PC-9 (cell line): Measurements from ENCODE around the gene CRAMP1. TPM values are rescaled to one million over a fixed set of nuclear protein-coding genes. Genes with fewer than 3 reads are reported as not detected.

Experiments used
- BruUV-seq: library from RNA; stranded (reverse); fragments of 400-500 nt; replicated peaks from 2 replicates; lab custom pipeline; 2021; lab: Mats Ljungman, UMichigan
- CTCF ChIA-PET: fragments of 300-600 bp; sonication (Branson Sonifier 250); formaldehyde crosslinking; loops from one replicate; lab custom pipeline; 2022; ENCODE audit warnings: antibody characterized with exemption; lab: Charles Lee
- POLR2A ChIA-PET: fragments of 300-600 bp; sonication (Branson Sonifier 250); formaldehyde crosslinking; loops from one replicate; lab custom pipeline; 2022; ENCODE audit warnings: antibody characterized with exemption; ENCODE audit not compliant: unreplicated experiment; lab: Charles Lee
- DNase-seq, 2 experiments: peaks; one replicate each; pipeline versions ENCODE4 v3.0.0 to v3.0.0-alpha.2; 2015 to 2022; ENCODE audit warnings: mixed read lengths in 1 of 2
- H2AFZ ChIP-seq: fragments of 200-600 bp; sonication (generic); 2 replicates; pipeline ENCODE4 v1.8.1; 2017; ENCODE audit warnings: antibody characterized with exemption
- H3F3A ChIP-seq: fragments of 200-600 bp; sonication (generic); 2 replicates; pipeline ENCODE4 v1.8.1; 2017; ENCODE audit warnings: antibody characterized with exemption, mild to moderate bottlenecking, low read depth; ENCODE audit not compliant: insufficient read depth
- H3K27ac ChIP-seq: fragments of 200-600 bp; sonication (generic); 2 replicates; pipeline ENCODE4 v1.6.1; 2016; ENCODE audit warnings: mixed run types
- H3K27me3 ChIP-seq: fragments of 200-600 bp; sonication (generic); 2 replicates; pipeline ENCODE4 v1.6.1; 2016; ENCODE audit warnings: low read depth, mixed run types; ENCODE audit not compliant: insufficient read depth
- H3K36me3 ChIP-seq: fragments of 200-600 bp; sonication (generic); 2 replicates; pipeline ENCODE4 v1.6.1; 2016; ENCODE audit warnings: low read depth, mixed run types
- H3K4me1 ChIP-seq: fragments of 200-600 bp; sonication (generic); replicated peaks from 2 replicates; pipeline ENCODE4 v1.6.1; 2016; ENCODE audit warnings: mixed run types; ENCODE audit not compliant: insufficient read depth
- H3K4me2 ChIP-seq: fragments of 200-600 bp; sonication (generic); 2 replicates; pipeline ENCODE4 v1.6.1; 2017; ENCODE audit warnings: mixed run types
- H3K4me3 ChIP-seq: fragments of 200-600 bp; sonication (generic); 2 replicates; pipeline ENCODE4 v1.6.1; 2016; ENCODE audit warnings: mixed run types
- H3K79me2 ChIP-seq: fragments of 200-600 bp; sonication (generic); 2 replicates; pipeline ENCODE4 v1.6.1; 2017; ENCODE audit warnings: low read depth, mixed run types
- H3K9me2 ChIP-seq: fragments of 200-600 bp; sonication (generic); 2 replicates; pipeline ENCODE4 v1.8.1; 2017; ENCODE audit warnings: mild to moderate bottlenecking; ENCODE audit not compliant: insufficient read depth
- H3K9me3 ChIP-seq: fragments of 200-600 bp; sonication (generic); 2 replicates; pipeline ENCODE4 v1.8.1; 2016; ENCODE audit warnings: low read depth; ENCODE audit not compliant: insufficient read depth
- H4K20me1 ChIP-seq: fragments of 200-600 bp; sonication (generic); 2 replicates; pipeline ENCODE4 v1.8.1; 2017; ENCODE audit not compliant: insufficient read depth
- CTCF ChIP-seq: fragments of 200-600 bp; sonication (generic); conservative IDR thresholded peaks from 2 replicates; pipeline ENCODE4 v1.6.1; 2017; ENCODE audit warnings: mixed run types, antibody characterized with exemption, mild to moderate bottlenecking, moderate library complexity
- EZH2 ChIP-seq: fragments of 200-600 bp; sonication (generic); IDR thresholded peaks from 2 replicates; pipeline ENCODE4 v1.8.0; 2017; ENCODE audit warnings: antibody characterized with exemption, low read depth
- intact Hi-C: fragments of 100-400 bp; cut with micrococcal nuclease; formaldehyde crosslinking; loops from one replicate; pipeline ENCODE4 v1.10.0; 2022; ENCODE audit not compliant: unreplicated experiment
- total RNA-seq: library from RNA; stranded (reverse); gene quantifications from 2 replicates; pipeline ENCODE4 v1.2.3, GENCODE V29; 2021

Gene CRAMP1
- total RNA-seq, 1 experiment from 2014 or later = 22.7 TPM

GRCh38 chr16:1601031-1601430 is 11.1 kb upstream of the CRAMP1 start:
- POLR2A ChIA-PET = no interaction called here
- no peak for DNase-seq
- intact Hi-C loops = no loop called here
- BruUV-seq = no TSS peak
- Histone ChIP-seq H3F3A (no peaks in the 10 kb centered on the region), H3K9me2 (no peaks in the 10 kb centered on the region), H3K9me3 (no peaks in the 10 kb centered on the region), H3K79me2 (no peaks in the 10 kb centered on the region), H3K36me3 (no peaks in the 10 kb centered on the region), H3K27me3 (no peaks in the 10 kb centered on the region), H3K4me3 (no peak overlapping the region), H3K27ac (no peak overlapping the region), H2AFZ (no peak overlapping the region), H3K4me1 (no peaks in the 10 kb centered on the region), H4K20me1 (no peaks in the 10 kb centered on the region), H3K4me2 (no peak overlapping the region)
- CTCF ChIA-PET = no interaction called here
- no peak for TF ChIP-seq EZH2
- TF ChIP-seq CTCF = no peak

- ChIA-PET POLR2A (no interaction called here), CTCF (no interaction called here)
- BruUV-seq = no TSS peak
- no peaks in the 10 kb centered on the region for H3K9me3 ChIP-seq
- H3K4me1 ChIP-seq = no peaks in the 10 kb centered on the region
- no peaks in the 10 kb centered on the region for H3F3A ChIP-seq
- H3K79me2 ChIP-seq = no peaks in the 10 kb centered on the region
- no peak overlapping the region for H2AFZ ChIP-seq
- no peaks in the 10 kb centered on the region for H3K36me3 ChIP-seq
- H4K20me1 ChIP-seq = no peaks in the 10 kb centered on the region
- H3K27ac ChIP-seq = no peak overlapping the region
- TF ChIP-seq CTCF (no peak), EZH2 (no peak)
- H3K4me3 ChIP-seq = no peak overlapping the region
- no peak overlapping the region for H3K4me2 ChIP-seq
- no peak for DNase-seq
- intact Hi-C loops = no loop called here
- no peaks in the 10 kb centered on the region for H3K27me3 ChIP-seq
- no peaks in the 10 kb centered on the region for H3K9me2 ChIP-seq
Measured at GRCh38 chr16:1601489-1601888, 10.7 kb upstream of the CRAMP1 start.

GRCh38 chr16:1602285-1602684 is 9.9 kb upstream of the CRAMP1 start:
- Histone ChIP-seq H3K36me3 (0 out of 2 replicates have a peak, but pooled peaks cover 3% of the 10 kb centered on the region), H3K4me2 (no peak overlapping the region), H3K79me2 (no peaks in the 10 kb centered on the region), H3K4me3 (no peak overlapping the region), H2AFZ (no peak overlapping the region), H3K9me2 (no peaks in the 10 kb centered on the region), H3F3A (no peaks in the 10 kb centered on the region; the same call in 1 of the 2 replicates), H3K27ac (no peak overlapping the region), H3K27me3 (no peaks in the 10 kb centered on the region), H4K20me1 (no peaks in the 10 kb centered on the region), H3K4me1 (no peaks in the 10 kb centered on the region), H3K9me3 (no peaks in the 10 kb centered on the region)
- TF ChIP-seq EZH2 = no peak
- TF ChIP-seq CTCF = no peak
- ChIA-PET POLR2A (interaction anchor here (0.7 kb wide), 1 partner anchor 39 kb away, joined by 4 read pairs; no protein-coding TSS in a partner anchor), CTCF (no interaction called here)
- intact Hi-C loops = no loop called here
- DNase-seq = no peak
- no TSS peak for BruUV-seq
